GM19372 (cell line): ENCODE data around the gene ERF.
"Not testable (repeated sequence)": the region's sequence is repeated elsewhere in the genome, so short reads cannot be mapped to it uniquely, and the experiment has no call there.

Experiments
- ATAC-seq: cut with Tn5 transposase; IDR thresholded peaks from one replicate; pipeline ENCODE4 v1.9.1; 2021; ENCODE audit warnings: mild to moderate bottlenecking, low read depth, moderate library complexity; ENCODE audit not compliant: unreplicated experiment

The ERF gene

GRCh38 chr19:42276284-42276683 is 21.4 kb upstream of the ERF start:
- ATAC-seq = no peak

- ATAC-seq = no peak
Measured at GRCh38 chr19:42275517-42275916, 20.6 kb upstream of the ERF start.

DNA sequence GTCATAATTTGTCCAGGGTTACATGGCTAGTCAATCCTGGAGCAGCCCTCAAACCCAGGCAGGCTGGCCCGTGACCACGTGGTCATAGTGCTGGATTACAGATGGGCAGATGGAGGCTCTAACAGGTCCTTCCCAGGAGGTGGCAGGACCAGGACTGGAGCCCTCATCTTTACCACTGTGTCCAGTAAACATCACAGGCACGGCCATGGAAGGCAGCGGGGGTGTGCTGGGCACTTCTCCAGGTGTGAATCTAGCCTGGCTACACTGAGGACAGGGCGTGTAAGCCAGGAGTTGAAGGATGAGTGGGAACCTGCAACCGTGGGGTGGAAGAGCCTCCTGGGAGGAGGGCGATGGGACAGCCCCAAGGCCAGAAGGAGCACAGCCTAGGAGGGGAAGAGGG is 20.2 kb upstream of the ERF start:
- ATAC-seq = no peak

DNA sequence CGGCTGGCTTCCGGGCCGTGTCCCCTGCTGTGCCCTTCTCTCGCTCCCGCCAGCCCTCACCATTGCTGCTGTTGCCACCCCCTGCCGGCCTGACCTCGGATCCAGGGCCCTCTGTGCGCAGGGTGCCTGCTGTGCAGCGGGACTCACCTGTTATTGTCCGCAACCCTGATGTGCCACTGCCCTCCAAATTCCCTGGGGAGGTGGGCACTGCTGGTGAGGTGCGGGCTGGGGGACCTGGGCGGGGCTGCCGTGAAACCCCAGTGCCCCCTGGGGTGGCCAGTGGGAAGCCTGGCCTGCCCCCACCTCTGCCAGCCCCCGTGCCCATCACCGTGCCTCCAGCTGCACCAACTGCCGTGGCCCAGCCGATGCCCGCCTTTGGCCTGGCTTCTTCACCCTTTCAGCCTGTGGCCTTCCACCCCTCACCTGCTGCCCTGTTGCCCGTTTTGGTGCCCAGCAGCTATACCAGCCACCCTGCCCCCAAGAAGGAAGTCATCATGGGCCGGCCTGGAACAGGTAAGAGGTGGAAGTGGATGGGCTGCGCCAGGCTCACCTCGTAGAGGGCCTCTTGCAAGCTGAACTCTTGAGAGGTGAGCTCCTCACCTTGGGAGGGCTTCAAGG is 19.2 kb upstream of the ERF start:
- no peak for ATAC-seq

- ATAC-seq = no peak
Measured at GRCh38 chr19:42273407-42274064, 18.6 kb upstream of the ERF start.

- no peak for ATAC-seq
Measured at GRCh38 chr19:42272989-42273406, 18.1 kb upstream of the ERF start.

DNA sequence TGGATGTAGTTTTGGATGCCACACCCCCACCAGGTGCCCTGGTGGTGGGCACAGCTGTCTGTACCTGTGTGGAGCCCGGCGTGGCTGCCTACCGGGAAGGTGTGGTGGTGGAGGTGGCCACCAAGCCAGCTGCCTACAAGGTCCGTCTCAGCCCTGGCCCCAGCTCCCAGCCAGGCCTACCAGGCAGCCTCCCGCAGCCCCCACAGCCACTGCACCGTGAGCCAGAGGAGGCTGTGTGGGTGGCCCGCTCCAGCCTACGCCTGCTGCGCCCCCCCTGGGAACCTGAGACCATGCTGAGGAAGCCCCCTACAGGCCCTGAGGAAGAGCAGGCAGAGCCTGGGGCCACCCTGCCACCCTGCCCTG is 17.6 kb upstream of the ERF start:
- no peak for ATAC-seq

DNA sequence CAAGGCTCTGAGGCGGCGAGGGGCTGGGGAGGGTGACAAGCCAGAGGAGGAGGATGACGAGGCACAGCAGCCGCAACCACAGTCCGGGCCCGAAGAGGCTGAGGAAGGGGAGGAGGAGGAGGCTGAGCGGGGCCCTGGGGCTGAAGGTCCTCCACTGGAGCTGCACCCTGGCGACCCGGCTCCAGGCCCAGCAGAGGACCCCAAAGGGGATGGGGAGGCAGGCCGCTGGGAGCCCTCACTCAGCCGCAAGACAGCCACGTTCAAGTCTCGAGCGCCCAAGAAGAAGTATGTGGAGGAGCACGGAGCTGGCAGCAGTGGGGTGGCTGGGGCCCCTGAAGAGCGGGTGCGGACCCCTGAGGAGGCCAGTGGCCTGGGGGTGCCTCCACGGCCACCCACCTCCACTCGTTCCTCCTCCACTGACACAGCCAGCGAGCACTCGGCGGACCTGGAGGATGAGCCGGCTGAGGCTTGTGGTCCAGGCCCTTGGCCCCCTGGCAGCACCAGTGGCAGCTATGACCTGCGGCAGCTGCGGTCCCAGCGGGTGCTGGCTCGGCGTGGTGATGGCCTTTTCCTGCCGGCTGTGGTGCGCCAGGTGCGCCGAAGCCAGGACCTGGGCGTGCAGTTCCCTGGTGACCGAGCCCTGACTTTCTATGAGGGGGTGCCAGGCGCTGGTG is 17.1 kb upstream of the ERF start:
- ATAC-seq = no peak

GRCh38 chr19:42271045-42271419 is 16.1 kb upstream of the ERF start:
- no peak for ATAC-seq

DNA sequence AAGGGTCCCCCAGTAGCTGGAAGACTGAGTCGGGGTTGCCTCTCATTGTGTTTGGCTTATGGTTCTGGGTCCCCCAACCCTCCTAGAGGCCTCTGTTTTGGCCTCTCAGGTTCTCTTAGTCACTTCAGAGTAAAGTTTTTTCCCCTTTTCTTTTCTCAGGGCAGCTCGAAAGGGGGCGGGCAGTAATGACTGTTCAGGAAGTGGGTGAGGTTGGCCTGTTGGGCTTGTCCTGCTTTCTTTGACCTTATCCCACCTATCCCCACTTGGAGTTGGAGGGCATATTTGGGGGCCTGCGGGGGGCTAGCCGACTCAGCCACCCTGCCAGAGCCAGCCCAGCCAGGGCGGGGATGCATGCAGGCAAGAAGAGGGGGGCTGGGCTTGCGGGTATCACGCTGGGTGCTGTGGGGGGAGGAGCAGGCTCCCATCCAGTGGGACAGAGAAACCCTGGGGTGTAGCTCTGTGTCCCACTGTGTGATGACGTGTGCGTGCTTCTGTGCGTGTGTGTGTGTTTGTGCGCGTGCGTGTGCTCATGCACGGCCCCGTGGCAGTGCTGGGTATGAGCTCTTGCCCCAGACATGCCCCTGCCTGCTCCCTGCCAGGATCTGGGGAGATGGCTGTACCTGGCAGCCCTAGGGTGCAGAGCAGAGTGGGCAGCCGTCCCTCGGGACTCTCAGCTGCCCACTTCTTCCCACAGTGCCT is 15.6 kb upstream of the ERF start:
- ATAC-seq = no peak

DNA sequence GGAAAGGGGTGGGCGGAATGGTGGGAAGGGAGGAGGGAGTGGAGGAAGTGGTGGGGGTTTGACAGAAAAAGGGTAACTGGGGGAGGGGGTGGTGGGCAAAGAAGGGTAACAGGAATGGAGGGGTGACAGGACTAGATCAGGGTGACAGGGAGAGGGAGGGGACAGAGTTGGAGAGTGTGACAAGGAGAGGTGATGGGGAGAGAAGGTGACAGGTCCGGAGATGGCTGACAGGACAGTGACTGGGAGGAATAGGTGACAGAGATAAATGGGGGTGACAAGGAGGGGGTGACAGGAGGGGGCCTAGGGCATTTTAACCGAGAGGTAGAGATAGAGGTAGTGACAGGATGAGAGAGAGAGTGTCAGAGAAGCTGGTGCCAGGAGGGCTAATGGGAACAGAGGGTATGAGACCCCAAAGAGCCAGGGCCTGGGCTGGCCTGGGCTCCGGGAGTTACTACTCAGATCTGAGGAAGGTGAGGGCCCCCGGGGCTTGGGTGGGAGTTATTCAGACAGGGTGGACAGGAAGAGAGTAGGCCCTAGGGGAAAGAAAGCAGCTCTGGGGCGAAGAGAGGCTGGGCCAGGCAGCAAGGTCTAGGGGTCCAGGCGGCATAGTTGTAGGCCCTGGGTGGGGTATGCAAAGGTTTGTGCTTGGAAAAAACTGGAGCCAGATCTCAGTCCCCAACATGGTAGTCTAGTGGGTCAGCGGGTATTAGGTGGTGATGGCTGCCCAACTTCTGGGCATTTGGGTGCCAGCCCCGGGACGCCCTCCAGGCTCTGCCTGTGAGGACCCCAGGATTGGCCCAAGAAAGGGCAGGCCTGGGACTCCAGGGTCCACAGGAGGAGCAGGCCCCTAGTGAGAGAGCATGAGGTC is 14.8 kb upstream of the ERF start:
- ATAC-seq = no peak

DNA sequence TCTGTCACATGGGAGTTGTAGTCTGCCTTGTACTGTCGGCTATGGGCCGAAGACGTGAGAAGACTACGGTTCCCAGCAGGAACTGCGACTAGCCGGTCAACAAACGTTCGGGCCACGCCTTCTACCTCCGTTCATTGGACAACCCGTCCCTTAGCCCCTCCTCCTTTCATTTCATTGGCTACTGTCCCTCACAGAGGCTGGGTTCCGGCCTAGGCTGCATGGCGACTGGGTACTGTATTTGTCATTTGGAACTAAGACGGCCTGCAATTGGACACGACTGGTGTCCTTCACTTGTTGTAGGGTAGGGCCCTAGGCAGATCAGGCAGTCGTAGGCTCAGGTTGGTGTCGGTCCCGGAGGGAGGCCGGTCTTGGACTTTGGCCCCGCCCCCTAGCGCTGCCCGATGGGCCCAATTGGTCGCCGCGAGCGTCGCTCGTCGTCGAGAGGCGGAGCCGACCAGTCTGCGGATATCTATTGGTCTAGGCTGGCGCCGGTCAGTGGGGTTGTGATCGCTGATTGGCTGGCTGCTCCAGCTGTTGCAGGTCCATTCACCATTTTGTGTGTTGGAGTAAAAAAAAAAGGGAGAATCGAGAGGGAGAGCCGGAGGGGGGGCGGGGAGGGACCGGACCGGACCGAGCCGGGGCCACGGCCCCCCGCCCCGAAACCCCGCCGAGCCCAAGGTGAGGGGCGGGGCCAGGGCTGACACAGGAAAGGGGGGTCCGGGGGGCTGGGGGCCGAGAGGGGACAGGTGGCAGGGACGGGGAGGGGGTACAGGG is 14.0 kb upstream of the ERF start, which contains the start of gene CIC:
CIC (plus strand) TSS at position 549 of the 774 bp plus-strand sequence. CDS start 2,532 bp downstream, outside the sequence.
- peak; percentile 78 for ATAC-seq

DNA sequence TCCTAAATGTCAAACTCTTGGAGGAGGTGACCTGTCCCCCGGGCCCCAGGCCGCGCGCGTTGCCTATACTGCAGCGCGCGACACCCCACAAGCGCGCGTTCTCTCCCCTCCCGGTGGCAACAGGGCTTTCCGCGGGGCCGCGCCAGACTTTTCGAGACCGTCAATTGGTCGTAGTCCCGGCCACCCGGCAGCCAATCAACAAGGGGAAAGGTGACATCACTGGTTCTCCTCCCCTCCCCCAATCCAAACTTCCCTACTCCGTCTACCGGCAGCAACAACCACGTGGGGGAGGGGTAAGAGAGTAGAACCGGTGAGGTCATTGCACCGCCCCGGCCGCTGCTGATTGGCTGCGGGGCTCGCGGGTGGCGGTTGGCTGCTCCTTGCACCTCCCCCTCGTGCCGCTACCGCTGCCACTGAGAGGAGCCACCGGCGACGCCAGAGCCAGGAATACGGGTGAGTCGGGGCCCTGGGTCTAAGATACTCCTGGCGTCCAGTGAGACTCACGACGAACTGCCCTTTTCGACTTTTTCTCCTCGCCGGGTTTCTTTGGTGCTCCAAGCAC is 13.3 kb upstream of the ERF start:
- ATAC-seq = peak; percentile 47

DNA sequence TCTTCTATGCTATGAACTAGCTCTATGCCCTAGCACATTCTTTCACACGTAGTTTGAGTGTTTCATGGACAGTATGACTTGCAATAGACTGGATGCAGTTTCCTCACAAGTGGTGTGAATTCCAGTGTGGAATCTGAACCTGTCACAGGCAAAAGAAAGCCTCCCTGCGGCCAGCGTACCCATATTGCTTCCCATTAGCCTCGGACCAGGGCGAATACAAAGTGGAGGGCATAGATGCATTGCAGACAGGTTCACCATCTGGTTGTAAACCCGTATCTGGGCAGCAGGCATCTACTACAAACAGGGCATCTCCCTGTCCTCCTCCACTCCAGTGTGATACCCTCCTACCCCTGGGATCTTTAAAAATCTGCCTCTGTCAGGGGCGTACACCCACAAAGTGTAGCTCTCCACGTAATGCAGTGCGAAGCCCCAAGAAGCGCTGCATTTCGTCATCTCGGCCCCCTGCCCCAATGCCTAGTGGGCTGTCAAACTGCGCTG is 12.8 kb upstream of the ERF start:
- ATAC-seq = no peak

- not testable (repeated sequence) for ATAC-seq
Measured at GRCh38 chr19:42266928-42267603, 12.1 kb upstream of the ERF start.

DNA sequence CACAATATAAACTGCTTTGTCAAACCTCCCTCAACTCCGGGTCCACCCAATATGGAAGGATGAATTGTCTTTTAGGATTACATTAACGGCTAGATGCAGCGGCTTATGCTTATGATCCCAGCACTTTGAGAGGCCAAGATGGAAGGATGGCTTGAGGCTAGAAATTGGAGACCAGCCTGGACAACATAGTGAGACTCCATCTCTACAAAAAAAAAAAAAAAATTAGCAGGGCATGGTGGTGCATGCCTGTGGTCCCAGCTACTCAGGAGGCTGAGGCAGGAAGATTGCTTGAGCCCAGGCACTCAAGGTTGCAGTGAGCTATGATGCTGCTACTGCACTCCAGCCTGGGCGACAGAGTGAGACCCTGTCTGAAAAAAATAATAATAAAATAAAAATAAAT is 11.2 kb upstream of the ERF start:
- ATAC-seq = not testable (repeated sequence)

GRCh38 chr19:42261763-42262162 is 6.8 kb upstream of the ERF start:
- ATAC-seq = no peak

DNA sequence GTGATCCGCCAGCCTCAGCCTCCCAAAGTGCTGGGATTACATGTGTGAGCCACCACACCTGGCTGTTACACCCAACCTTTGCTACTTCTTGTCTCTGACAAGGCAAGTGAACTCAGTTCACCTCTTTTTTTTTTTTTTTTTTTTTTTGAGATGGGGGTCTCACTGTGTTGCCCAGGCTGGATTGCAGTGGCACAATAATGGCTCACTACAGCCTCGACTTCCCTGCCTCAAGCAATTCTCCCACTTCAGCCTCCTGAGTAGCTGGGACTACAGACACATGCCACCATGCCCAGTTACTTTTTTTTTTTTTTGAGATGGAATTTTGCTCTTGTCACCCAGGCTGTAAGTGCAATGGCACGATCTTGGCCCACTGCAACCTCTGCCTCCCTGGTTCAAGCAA is 2.9 kb upstream of the ERF start:
- ATAC-seq = not testable (repeated sequence)
